RKO (cell line): ENCODE results near the gene GMPPB.
"Not testable (repeated sequence)": the region's sequence is repeated elsewhere in the genome, so short reads cannot be mapped to it uniquely, and the experiment has no call there.

Experiments
- DNase-seq: peaks from one replicate; pipeline ENCODE4 v3.0.0-alpha.2; 2016; ENCODE audit warnings: low spot score

GMPPB gene

DNA sequence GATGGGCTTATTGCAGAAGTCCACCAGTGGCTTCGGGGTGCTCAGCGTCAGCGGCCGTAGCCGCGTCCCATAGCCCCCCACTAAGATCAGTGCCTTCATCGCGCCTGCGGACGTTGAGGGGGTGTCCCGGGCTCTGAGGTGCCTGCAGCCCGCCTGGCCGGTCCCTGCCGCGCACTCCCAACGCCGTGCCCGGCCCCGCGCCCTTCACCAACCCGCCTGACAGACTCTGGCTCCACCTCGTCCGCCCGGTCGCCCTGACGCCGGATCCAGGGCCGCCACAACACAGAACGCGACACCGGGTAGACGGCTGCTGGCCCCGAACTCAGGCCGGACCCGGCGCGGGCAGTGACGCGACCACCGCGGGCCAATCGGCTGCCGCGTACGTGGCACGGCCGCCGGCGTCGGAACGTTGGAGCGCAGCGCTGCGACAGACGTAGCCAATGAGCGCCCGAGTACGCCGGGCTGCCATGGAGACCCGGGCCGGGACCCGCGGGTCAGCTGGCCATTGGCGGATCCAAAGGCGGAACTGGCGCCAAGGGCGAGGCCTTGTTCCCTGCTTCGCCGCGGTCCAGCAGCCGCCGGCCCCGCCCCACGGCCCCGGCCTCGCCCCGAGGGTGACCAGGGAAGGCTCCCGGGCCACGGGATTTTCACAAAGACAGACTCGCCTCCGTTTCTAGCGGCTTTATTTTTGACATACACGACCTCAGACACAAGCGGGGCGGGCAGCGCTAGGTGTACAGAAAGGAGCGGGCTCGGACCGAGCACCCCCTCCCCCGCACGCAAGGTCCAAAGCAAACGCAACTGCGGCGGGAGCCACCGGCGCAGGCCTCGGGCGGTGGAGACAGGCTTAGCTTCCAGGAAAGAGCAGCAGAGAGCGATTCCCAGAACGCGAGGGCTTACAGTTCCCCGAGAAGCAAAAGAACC, at the start of gene GMPPB:
Gene GMPPB, minus strand, starts transcription at position 324 of the 924 bp plus-strand sequence. Its CDS starts 225 bp downstream, at position 99.
- peak; percentile 97 for DNase-seq

DNA sequence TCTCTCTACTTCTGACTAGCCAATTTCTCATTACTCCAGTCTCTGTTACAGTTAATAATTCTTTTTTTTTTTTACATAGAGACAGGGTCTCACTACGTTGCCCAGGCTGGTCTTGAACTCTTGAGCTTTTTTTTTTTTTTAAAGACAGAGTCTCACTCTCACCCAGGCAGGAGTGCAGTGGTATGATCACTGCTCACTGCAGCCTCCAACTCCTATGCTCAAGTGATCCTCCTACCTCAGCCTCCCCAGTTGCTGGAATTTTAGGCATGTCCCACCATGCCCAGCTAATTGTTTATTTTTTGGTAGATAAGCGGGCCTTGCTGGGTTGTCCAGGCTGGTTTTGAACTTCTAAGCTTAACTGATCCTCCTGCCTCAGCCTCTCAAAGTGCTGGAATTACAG, 49.0 kb upstream of the GMPPB start:
- DNase-seq: no peak

DNA sequence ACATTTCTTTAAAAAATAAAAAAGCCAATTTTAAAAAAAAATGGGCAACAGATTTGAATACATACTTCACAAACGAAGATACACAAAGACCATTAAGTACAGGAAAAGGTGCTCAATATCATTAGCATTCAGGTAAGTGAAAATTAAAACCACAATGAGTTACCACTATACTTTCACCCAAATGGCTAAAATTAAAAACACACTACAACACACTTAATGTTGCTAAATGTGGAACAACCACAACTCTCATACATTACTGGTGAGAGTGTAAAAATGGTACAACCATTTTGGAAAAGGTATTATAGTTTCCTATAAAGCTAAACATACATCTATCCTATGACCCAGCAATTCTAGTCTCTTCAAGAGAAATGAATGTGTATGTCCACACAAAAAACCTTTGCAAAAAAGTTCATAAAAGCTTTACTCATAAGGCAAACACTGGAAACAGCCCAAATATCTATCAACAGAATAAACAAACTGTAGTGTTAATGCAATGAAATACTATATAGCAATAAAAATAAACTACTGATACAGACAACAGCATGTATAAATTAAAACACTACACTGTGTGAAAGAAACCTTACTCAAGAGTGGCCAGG, 47.7 kb upstream of the GMPPB start:
- no peak for DNase-seq

DNA sequence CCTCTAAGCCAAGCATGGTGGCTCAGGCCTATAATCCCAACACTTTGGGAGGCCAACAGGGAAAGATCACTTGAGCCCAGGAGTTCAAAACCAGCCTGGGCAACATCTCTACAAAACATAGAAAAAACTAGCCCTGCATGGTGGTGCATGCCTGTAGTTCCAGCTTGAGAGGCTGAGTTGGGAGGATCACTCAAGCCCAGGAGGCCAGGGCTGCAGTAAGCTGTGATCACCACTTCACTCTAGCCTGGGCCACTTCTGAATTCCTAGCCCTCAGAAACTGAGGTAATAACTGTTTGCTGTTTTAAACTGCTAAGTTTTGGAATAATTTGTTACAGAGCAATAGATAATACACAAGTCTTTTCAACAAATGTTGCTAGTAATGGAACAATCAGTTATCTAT, 46.2 kb upstream of the GMPPB start:
- DNase-seq: no peak

DNA sequence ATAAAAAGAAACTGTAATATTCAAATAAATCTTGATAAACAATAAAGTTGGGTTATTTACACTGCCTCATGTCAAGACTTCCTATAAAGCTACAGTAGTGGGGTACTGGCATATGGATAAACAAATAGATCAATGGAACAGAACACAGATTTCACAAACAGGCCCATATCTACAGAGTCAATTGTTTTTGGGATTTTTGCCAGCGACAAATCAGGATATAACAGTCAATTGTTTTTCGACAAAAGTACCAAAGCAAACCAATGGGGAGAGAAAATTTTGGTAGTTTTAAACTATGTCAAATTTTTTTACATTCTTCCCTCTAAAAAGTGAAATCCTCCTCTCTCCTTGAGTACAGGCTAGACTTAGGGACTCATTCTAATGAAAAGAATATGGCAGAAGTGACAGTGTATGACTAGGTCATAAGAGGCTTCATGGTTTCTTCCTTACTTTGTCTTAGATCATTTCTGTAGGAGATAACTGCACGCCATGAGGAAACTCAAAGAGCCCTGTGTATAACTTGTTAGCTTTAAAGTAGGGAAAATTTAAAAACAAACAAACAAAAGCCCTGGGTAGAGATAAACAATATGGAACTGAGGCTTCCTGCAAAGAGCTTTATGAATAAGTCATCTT, 45.6 kb upstream of the GMPPB start:
- DNase-seq: peak; percentile 51

DNA sequence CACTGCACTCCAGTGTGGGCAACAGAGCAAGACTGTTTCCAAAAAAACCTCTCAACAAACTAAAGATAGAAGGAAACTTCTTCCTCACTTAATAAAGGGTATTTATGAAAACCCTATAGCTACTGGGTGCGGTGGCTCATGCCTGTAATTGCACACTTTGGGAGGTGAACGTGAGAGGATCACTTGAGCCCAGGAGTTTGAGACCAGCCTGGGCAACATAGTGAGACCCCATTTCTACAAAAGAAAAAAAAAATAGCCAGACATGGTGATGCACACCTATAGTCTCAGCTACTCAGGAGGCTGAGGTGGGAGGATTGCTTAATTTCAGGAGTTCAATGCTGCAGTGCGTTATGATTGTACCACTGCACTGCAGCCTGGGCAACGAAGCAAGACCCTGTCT, 40.2 kb upstream of the GMPPB start:
- DNase-seq: no peak

DNA sequence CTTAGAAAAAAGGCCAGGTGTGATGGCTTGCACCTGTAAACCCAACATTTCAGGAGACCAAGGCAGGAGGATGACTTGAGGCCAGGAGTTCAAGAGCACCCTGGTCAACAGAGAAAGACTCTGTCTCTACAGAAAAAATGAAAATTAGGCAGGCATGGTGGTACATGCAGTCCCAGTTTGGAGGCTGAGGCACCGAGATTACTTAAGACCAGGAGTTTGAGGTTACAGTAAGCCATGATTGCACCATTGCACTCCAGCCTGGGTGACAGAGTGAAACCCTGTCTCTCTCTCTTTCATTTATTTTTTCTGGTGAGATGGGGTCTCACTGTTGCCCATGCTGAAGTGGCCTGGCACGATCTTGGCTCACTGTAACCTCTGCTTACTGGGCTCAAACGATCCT, 37.9 kb upstream of the GMPPB start:
- DNase-seq: no peak

DNA sequence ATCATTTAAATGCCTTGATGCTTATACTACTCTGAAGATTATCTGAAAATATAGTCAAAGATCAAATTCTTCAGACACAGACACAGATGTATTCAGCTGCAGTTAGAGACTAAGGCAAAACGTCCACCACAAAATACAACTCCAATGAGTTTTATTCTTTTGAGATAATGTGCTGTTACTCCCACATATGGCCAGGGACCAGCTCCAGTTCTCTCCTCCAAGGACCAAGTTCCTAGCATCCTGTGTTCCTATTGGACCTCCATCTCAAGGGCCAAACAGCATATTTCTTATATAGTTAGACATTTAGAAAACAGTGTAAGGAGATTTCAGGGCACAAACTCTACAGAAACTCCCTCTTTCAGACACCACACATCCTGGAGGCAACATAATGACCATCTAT, 35.5 kb upstream of the GMPPB start:
- DNase-seq: no peak

DNA sequence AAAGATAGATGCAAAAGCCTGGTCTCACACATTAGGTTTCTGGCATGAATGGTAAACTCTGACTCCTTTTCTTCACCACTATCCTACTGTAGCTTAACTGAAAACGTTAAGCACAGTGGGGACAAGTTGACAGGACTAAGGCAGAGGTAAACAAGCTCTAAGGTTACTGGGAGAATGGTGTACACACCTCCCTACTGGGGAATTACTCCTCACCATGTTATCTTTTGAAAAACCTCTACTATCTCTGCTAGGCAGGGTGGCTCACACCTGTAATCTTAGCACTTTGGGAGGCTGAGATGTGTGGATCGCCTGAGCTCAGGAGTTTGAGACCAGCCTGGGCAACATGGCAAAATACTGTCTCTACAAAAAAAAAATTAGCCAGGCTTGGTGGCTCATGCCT, 33.4 kb upstream of the GMPPB start:
- DNase-seq: no peak

DNA sequence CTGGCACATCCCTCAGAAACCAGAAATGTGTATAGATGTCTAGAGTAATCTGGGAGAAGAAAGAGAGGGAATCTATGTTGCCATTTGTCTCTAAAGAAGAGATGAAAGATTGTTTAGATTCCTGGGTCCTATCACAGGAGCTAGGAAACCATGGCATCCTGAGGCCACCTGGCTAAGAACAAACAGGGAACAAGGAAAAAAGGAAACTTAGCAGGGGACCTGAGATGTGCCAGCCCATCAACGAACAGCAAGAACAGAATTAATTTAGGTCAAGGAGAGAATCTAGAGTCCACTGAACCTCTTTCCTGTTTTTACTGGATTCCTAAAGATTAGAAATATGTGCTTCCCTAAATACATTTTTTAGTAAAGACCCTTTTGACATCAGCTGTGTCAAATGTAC, 32.3 kb upstream of the GMPPB start:
- no peak for DNase-seq

DNA sequence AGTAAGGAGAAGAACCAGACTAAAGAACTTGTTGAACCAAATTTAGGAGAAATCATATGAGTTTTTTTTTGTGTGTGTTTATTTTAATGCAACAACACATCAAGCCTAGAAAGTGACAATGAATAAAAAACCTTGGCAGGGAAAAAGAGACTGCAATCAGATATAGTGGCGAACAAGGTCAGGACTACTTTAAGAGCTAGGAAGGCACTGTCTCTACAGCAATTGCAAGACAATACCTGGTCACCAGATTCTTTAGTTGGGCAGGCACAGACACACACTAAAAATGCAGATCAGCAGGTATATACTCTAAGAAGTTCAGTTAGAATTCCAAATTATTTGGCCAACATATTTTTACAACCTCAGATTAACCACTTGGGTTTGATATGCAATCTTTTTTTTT, 30.8 kb upstream of the GMPPB start:
- DNase-seq: no peak

DNA sequence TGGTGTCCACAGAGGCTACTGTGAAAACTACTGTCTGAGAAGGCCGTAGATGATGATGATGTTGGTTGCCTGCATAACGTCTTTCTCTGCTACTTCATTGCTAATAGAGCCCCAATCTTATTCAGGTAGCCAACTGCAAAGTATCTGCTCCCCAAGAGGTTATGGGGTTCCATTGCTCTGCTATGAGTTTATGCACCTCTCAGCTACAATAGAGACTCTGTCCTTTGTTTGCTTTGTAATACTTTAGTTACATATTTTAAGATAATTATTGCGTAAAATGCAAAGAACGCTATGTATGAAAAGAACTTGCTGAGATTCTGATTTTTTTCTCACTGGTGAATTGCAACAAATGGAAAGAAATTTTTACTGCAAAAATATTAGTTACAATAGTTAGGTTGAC, 27.8 kb upstream of the GMPPB start:
- no peak for DNase-seq

DNA sequence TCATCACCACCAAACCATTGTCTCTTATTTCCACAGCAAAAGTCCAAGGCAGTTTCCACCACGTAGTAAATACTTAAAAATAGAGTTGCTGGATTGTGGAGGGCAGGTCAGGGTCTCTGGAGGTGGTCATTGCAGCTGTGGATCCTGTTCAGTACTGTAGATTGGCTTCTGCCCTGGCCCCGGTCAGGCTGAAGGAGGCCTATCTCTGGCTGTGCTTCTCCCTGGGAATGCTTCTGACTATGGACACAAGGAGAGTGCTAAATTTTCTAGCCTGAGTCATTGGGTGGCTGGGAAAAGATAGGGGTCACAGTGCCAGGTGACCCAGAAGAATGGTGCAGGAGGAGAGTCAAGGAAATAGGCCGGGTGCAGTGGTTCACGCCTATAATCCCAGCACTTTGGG, 26.3 kb upstream of the GMPPB start:
- no peak for DNase-seq

DNA sequence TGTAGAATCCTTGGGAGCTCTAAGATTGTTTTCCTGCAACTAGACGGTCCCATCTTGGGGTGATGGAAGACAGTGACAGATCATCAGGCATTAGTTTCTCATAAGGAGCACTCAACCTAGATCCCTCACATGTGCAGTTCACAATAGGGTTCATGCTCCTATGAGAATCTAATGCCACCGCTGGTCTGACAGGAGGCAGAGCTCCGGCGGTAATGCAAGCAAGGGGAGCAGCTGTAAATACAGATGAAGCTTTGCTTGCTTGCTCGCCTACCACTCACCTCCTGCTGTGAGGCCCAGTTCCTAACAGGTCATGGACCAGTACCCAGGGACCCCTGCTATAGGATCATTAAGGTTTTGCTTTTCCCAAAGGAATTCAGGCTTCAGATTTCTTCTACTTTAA, 25.1 kb upstream of the GMPPB start:
- not testable (repeated sequence) for DNase-seq

DNA sequence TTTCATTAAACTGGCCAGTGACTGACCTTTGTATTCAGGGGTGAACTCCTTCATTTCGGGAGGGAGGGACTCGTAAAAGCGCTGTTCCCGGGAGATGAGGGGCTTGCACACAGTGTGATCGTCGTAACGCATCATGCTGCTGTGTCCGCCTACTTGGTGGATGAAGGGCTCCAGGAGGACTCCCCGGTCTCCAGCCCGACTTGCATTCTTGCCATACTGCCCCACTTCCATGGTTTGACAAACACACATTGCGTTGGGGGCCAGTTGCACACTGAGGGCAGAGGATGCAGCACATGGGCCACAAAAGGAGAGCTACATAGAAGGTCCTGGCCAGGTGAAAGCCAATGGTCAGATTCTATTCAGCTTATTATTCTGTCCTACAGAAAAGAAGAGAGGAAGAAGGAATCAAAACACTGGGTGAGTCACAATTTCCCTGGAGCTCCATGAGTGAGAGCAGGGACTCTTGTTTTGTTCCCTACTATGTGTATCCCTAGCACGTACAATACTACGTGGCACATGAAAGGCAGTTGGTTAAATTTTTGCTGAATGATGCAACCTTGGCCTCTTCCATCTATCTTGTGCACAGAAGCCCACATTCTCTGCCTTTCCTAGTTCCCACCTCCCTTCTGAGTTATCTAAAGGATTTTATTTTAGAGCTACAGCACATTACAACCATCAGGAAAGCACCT, 24.2 kb upstream of the GMPPB start:
- DNase-seq: no peak

DNA sequence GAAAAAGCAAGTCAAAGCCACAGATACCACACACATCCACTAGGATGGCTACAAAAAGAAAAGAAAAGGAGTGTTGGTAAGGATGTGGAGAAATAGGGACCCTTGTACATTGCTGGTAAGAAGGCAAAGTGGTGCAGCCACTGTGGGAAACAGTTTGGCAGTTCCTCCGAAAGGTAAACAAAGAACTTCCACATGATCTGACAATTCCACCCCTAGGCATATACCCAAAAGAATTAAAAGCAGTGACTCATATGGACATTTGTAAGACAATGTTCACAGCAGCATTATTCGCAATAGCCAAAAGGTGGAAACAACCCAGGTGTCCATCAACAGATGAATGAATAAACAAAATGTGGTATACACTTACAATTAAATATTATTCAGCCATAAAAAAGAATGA, 22.2 kb upstream of the GMPPB start:
- DNase-seq: no peak

DNA sequence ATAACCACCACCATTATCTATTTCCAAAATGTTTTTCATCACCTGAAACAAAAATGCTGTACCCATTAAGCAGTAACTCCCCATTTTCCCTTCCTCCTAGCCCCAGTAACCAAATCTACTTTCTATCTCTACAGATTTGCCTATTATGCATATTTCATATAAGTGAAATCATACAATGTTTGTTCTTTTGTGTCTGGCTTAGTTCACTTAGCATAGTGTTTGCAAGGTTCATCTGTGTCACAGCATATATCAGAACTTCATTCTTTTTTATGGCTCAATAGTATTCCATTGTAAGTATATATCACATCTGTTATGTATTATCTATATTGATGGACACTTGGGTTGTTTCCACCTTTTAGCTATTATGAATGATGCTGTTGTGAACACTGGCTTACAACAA, 16.7 kb upstream of the GMPPB start:
- DNase-seq: no peak

DNA sequence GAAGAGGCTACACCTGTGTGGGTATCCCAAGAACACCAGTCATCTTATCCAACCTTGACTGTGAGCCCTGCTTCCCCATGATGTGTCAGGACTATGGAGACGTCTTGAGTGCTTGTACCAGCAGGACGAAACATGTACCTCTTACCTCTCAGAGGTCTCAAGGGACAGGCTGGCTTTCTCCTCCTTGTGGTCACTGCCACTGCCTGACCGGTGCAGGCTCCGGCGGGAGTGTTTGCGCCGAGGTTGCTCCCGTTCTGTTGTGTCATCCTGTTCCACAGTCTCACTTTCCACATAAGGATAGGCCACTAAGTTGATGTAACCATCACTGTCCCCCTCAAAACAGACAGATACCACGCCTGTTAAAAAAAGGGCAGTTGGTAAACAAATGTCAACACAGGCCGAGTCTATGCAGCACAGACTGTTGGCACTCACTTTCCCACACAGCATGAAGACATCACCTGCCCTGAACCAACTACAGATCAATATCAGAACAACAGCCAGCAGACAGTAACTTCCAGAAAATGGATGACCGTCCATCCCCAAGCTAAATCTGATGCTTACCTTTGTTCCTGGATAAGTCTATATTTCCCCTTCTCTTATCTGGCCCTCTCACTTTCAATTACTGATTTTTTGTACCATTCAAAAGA, 14.4 kb upstream of the GMPPB start:
- DNase-seq: no peak

DNA sequence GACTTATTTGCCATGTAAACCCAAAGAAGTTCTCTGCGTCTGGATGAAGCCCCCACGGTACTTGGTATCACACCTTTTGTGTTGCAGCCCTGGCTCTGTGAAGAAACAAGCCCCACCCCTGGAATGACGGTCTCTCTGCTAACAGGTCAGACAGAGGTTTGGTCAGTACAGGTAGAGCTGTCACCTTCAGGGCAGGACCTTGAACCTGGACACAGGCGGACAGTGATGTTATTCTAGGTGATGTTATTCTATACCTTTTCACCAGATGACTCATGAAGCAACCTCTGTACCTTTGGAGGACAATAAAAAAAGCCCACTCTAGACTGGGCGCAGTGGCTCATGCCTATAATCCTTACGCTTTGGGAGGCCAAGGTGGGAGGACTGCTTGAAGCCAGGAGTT, 11.0 kb upstream of the GMPPB start:
- DNase-seq: no peak

DNA sequence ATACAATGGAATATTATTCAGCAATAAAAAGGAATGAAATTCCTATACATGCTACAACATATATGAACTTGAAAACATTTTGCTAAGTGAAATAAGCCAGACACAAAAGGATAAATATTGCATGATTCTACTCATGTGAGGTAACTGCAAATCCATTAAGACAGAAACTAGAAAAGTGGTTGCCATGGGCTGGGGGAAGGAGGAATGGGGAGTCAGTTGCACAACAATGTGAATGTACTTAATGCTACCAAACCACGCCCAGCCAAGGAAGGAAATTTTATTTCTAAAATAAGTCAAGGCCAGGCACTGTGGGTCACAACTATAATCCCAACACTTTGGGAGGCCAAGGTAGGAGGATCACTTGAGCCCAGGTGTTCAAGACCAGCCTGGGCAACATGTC, 9.8 kb upstream of the GMPPB start:
- DNase-seq: no peak

DNA sequence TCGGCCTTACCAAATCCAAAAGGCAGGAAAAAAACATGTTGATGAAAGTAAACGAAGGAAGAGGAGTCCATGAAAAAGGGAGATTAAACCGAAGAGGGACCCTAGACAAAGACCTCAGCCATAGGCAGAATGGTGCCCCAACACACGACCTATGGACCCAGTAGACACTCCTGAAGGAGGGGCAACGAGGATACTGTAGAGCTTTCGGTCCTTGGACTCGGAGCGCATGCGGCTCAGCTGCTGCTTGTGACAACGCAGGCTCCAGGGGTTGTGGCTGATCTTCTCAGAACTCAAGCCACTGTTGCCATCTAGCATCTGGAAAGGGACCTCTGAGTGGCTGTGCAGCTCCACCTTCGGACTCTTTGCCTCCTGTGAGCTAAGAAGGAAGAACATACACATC, 8.8 kb upstream of the GMPPB start:
- no peak for DNase-seq

DNA sequence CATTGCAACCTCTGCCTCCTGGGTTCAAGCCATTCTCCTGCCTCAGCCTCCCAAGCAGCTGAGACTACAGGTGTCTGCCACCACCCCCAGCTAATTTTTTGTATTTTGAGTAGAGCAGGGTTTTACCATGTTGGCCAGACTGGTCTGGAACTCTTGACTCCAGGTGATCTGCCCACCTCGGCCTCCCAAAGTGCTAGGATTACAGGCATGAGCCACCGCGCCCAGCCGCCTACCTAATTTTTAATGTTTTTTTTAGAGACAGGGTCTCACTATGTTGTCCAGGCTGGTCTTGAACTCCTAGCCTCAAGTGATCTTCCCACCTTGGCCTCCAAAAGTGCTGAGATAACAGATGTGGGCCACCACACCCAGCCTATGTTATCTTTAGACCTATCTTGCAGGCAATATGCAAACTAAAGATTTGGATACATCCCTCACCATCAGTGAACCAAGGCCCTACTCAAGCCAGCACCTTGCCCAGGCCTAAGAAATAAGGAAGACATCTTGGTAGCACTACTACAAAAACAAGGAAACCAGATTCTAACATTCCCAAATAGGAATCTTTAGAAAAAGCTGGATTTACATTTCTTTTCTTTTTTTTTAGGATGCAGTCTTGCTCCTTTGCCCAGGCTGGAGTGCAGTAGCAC, 6.3 kb upstream of the GMPPB start:
- no peak for DNase-seq
